Neural progenitor cell (in vitro differentiated cells): ENCODE measurements around the gene CANT1.

Experiments
- CTCF ChIP-seq: fragments of 200-600 bp; sonication (generic); IDR thresholded peaks from 2 replicates; pipeline ENCODE4 v1.5.1; 2017; ENCODE audit warnings: antibody characterized with exemption, mild to moderate bottlenecking
- EZH2 ChIP-seq: fragments of 200-600 bp; sonication (generic); IDR thresholded peaks from 2 replicates; pipeline ENCODE4 v1.6.1; 2017; ENCODE audit warnings: antibody characterized with exemption, mild to moderate bottlenecking, moderate library complexity
- EZH2phosphoT487 ChIP-seq: fragments of 200-600 bp; sonication (generic); IDR thresholded peaks from 2 replicates; pipeline ENCODE4 v1.6.1; 2017; ENCODE audit warnings: antibody characterized with exemption

GRCh38 chr17:79057737-79058385, 48.3 kb upstream of the CANT1 start:
- TF ChIP-seq CTCF (no peak), EZH2 (no peak), EZH2phosphoT487 (no peak)
